Measurements from ENCODE around the gene CABP1. TPM values are rescaled to one million over a fixed set of nuclear protein-coding genes. Genes with fewer than 3 reads are reported as not detected.
"Not testable (repeated sequence)": the region's sequence is repeated elsewhere in the genome, so short reads cannot be mapped to it uniquely, and the experiment has no call there.

Gene CABP1
- total RNA-seq: not detected

DNA sequence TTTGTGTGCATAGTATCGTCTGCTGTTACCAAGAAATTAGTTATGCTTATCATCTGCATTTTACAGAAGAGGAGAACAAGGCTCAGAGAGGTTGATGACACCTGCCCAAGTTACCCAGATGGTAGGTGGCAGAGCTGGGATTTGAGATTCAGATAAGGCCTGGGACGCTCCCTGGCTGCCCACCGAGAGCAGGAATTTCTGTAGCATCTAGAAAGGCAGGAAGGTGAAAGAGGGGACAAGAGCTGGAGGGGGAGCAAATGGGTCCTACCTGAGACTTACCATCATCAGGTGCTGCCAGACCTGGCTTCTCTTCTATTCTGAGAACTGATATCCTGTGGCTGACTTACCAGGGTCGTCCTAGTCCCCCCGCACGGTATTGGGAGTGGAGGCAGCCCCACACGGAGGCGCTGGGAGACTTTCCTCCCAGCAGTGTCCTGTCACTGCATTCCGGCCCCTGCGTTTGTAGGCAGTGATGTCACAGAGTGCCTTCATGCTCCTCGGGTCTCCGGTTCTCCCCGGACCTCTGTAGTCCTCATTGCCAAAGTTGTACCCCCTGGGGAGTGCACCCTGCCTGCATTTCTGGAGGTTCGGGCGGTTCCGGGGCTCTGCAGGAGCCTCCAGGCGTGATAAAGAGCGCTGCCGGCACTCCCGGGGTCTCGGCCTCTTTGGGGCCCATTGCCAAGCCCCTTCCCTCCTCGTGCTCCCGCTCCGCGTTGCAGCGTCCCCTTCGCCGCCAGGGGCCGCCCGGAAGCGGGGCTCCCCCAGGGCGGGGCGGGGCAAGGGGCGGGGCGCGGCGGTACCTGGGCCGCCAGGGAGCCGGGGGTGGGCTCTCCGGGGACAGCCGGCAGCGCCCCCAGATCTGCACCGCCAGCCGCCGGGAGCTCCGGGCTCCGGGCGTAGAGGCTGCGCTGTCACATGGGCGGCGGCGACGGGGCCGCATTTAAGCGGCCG, at the start of gene CABP1:
Gene CABP1, plus strand, starts transcription at position 856 of the 951 bp plus-strand sequence. Its CDS starts 60 bp downstream, at position 916.
- peaks cover 37% of the 10 kb centered on the region for H3K27me3 Mint-ChIP-seq (ENCODE audit: low read depth)
- H3K4me3 Mint-ChIP-seq: peak within 1 kb of the TSS; percentile 63
- intact Hi-C loops (cut with micrococcal nuclease): loop anchor here (5.0 kb wide), 1 partner anchor 212 kb away; no protein-coding TSS in a partner anchor
- peaks cover 7% of the 10 kb centered on the region for H3K4me1 Mint-ChIP-seq (ENCODE audit: low read depth)
- H3K27ac Mint-ChIP-seq: no peak within 1 kb of the TSS
- DNase-seq: peak; percentile 41
- no peaks in the 10 kb centered on the region for H3K9me3 Mint-ChIP-seq
- H3K36me3 Mint-ChIP-seq (ENCODE audit: low read depth): no peaks in the 10 kb centered on the region
- CTCF ChIA-PET: interaction anchor here (0.6 to 2.0 kb wide), 2 partner anchors 9 to 64 kb away, joined by 4 to 11 read pairs; no protein-coding TSS in a partner anchor

DNA sequence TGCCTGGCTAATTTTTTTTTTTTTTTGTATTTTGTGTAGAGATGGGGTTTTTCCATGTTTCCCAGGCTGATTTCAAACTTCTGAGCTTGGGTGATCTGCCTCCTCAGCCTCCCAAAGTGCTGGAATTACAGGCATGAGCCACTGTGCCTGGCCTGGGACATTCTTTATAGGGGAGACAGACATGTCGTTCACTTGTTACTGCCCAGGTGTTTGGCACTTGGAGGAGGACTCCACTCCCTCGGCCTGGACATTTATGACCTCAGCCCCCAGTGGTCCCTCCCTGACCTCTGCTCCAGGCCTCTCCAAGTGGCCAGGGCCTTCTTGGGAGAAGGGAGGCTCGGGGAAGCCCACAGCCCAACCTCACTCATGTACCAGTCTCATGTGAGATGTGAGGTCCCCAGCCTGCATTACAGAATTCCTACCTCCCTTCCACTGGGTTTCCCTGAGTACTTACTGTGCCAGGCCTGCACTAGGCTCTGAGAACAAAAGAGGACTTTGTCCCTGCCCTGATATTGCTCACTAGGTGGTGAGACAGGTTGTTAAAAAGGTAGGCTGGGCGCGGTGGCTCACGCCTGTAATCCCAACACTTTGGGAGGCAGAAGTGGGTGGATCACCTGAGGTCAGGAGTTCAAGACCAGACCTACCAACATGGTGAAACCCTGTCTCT, 49.6 kb upstream of the CABP1 start:
- H3K36me3 Mint-ChIP-seq (ENCODE audit: low read depth): no peaks in the 10 kb centered on the region
- no peak overlapping the region for H3K27ac Mint-ChIP-seq
- no peak overlapping the region for H3K4me3 Mint-ChIP-seq
- no peaks in the 10 kb centered on the region for H3K4me1 Mint-ChIP-seq (ENCODE audit: low read depth)
- intact Hi-C loops (cut with micrococcal nuclease): no loop called here
- DNase-seq: no peak
- CTCF ChIA-PET: interaction anchor here (0.6 to 4.6 kb wide), 3 partner anchors 8 to 352 kb away, joined by 3 to 33 read pairs (median 6); no protein-coding TSS in a partner anchor
- no peaks in the 10 kb centered on the region for H3K9me3 Mint-ChIP-seq
- H3K27me3 Mint-ChIP-seq (ENCODE audit: low read depth): no peaks in the 10 kb centered on the region

DNA sequence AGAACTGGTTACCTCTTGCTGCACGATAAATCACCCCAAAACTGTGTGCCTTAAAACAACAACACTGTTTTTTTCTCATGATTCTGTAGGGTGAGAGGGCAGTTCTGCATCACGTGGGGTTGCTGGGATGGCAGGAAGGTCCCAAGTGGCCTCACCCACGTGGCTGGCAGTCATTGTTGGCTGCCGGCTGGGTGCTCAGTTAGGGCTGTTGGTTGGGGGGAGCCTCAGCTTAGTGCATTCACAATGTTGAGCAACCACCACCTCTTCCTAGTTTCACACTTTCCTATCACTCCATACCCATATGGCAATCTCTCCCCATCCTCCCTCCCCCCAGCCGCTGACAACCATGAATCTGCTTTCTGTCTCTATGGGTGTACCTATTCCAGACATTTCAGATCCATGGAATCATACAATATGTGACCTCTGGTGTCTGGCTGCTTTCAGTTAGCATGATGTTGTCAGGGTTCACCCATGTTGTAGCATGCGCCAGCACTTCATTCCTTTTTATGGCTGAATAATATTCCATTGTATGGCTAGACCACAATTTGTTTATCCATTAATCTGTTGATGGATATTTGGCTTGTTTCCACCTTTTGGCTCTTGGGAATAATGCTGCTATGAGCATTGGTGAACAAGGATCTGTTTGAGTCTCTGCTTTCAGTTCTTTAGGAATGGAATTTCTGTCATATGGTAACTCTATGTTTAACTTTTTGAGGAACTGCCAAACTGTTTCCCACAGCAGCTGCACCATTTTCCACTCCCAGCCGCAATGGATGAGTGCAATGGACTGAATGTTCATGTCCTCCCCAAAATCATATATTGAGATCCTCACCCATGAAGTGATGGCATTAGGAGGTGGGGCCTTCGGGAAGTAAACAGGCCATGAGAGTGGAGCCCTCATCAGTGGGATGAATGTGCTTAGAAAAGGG, 48.0 kb upstream of the CABP1 start:
- Mint-ChIP-seq H3K27ac (no peak overlapping the region), H3K27me3 (ENCODE audit: low read depth) (no peaks in the 10 kb centered on the region), H3K4me1 (ENCODE audit: low read depth) (no peaks in the 10 kb centered on the region), H3K36me3 (ENCODE audit: low read depth) (no peaks in the 10 kb centered on the region), H3K9me3 (no peaks in the 10 kb centered on the region), H3K4me3 (no peak overlapping the region)
- intact Hi-C loops (cut with micrococcal nuclease): no loop called here
- DNase-seq: no peak
- CTCF ChIA-PET: interaction anchor here (1.0 to 4.6 kb wide), 2 partner anchors 10 to 56 kb away, joined by 6 to 33 read pairs; no protein-coding TSS in a partner anchor

DNA sequence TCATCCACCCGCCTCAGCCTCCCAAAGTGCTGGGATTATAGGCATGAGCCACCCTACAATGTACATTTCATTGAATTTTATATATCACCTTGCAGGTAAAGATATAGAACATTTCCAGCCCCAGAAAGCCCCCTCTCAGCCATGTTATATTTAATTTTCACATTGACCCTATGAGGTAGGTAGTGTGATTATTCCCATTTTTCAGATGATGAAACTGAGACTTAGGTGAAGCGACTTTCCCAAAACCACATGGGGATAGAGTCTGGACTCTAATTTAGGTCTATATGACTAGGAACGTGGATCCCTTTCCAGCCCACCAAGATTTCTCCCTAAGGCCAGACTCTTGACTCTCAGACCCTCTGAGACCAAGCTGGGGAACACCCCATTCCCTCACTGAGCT, 43.5 kb upstream of the CABP1 start:
- no peak overlapping the region for H3K4me3 Mint-ChIP-seq
- no peaks in the 10 kb centered on the region for H3K4me1 Mint-ChIP-seq (ENCODE audit: low read depth)
- no peak for DNase-seq
- H3K27me3 Mint-ChIP-seq (ENCODE audit: low read depth): peaks cover 2% of the 10 kb centered on the region
- CTCF ChIA-PET: interaction anchor here (1.4 kb wide), 1 partner anchor 50 kb away, joined by 4 read pairs; no protein-coding TSS in a partner anchor
- no peaks in the 10 kb centered on the region for H3K36me3 Mint-ChIP-seq (ENCODE audit: low read depth)
- no peak overlapping the region for H3K27ac Mint-ChIP-seq
- intact Hi-C loops (cut with micrococcal nuclease): no loop called here
- no peaks in the 10 kb centered on the region for H3K9me3 Mint-ChIP-seq

DNA sequence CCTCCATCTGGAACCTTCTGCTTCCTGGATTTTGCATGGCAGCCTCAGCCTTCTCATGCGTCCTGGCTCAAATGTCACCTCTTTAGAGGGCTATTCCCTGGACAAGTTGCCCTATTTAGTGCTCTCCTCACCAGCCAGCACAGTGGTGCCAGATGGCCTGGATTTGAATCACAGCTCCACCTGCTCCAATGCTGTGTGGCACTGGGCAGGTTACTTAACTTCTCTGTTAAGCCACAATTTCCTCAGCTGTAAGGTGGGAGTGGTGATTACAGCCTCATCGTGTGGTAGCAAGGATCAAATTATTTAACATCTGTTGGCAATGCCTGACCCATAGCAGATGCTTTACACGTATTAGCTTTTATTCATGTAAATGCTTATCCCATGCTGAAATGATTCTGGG, 42.6 kb upstream of the CABP1 start:
- Mint-ChIP-seq H3K4me1 (ENCODE audit: low read depth) (no peaks in the 10 kb centered on the region), H3K4me3 (no peak overlapping the region), H3K27ac (no peak overlapping the region), H3K27me3 (ENCODE audit: low read depth) (peaks cover 2% of the 10 kb centered on the region), H3K9me3 (no peaks in the 10 kb centered on the region), H3K36me3 (ENCODE audit: low read depth) (no peaks in the 10 kb centered on the region)
- intact Hi-C loops (cut with micrococcal nuclease): no loop called here
- CTCF ChIA-PET: interaction anchor here (1.4 kb wide), 1 partner anchor 49 kb away, joined by 4 read pairs; no protein-coding TSS in a partner anchor
- DNase-seq: no peak

DNA sequence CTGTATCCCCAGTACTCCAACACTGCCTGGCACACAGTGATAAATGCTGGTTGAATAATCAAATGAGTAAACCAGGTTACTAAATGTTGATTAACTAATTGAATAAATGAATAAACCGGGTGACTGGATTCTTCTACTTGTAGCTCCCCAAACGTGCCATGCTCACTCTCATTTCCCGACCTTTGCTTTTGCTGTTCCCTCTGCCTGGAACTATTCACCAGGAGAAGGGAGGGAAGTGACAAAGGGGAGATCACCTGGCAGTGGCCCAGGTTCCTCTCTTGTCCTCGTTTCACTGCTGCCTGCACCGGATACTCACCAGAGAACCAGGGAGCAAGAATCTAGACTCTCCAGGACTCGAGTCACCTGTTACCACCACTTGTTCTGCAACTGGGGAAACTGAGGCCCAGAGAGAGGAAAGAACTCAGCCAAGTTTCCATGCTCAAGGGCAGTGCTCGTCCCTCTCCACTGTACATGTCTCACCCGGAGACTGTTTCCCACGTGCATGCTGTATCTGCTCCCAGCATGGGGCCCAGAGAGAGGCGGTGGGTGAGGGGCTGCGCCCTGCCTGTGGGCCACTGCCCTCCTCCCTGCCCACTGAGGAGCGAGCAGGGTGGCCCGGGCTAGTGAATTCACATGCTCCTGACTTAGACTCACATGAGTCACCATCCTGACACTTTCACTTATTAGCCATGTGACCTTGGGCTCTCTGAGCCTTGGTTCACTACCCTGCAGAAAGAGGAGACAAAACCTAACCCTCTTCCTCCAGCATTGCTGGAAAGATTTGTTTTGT, 41.6 kb upstream of the CABP1 start:
- CTCF ChIA-PET: no interaction called here
- H3K9me3 Mint-ChIP-seq: no peaks in the 10 kb centered on the region

DNA sequence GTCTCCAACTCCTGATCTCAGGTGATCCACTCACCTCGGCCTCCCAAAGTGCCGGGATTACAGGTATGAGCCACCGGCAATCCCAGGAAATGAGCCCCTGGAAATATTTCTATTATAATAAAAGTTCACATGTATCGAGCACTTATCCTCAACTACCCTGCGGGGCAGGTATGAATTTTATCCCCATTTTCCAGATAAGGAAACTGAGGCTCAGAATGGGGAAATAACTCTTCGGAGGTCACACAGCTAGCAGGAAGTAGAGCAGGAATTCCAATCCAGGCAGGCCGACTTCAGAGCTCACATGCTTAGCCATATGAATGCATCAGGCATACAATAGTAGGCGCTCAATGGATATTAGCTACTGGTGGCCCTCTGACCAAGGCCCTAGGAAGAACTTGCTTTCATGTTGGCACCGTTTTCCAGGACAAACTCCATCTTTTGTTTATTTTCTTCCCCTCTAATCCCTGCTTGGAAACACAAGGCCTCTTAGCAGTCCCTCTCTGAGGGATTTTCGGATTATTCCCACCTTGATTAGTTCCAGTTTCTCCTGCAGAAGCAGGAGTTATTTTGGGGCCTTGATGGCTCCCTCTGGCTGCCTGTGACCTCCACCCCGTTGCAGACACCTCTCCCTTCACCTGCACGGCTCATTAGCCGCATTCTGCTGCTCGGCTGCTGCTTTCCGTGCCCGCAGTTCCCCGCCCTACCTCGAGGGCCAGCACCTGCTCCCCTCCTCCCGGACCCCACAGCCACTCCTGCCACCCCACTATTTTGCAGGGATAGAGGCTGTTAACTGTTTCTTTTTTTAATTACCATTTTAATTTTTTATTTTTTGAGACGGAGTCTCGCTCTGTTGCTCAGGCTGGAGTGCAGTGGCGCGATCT, 40.5 kb upstream of the CABP1 start:
- H3K4me3 Mint-ChIP-seq: no peak overlapping the region
- no peak for DNase-seq
- H3K27me3 Mint-ChIP-seq (ENCODE audit: low read depth): peaks cover 2% of the 10 kb centered on the region
- H3K4me1 Mint-ChIP-seq (ENCODE audit: low read depth): no peaks in the 10 kb centered on the region
- no peaks in the 10 kb centered on the region for H3K36me3 Mint-ChIP-seq (ENCODE audit: low read depth)
- intact Hi-C loops (cut with micrococcal nuclease): no loop called here
- no peaks in the 10 kb centered on the region for H3K9me3 Mint-ChIP-seq
- H3K27ac Mint-ChIP-seq: no peak overlapping the region
- CTCF ChIA-PET: interaction anchor here (0.6 to 0.9 kb wide), 2 partner anchors 49 kb away, joined by 4 to 5 read pairs; no protein-coding TSS in a partner anchor

More for the DNA sequence above, 41.6 kb upstream of the CABP1 start:
- Mint-ChIP-seq H3K4me3 (no peak overlapping the region), H3K27ac (no peak overlapping the region), H3K36me3 (ENCODE audit: low read depth) (no peaks in the 10 kb centered on the region), H3K27me3 (ENCODE audit: low read depth) (peaks cover 2% of the 10 kb centered on the region), H3K4me1 (ENCODE audit: low read depth) (no peaks in the 10 kb centered on the region)
- intact Hi-C loops (cut with micrococcal nuclease): no loop called here
- DNase-seq: no peak

DNA sequence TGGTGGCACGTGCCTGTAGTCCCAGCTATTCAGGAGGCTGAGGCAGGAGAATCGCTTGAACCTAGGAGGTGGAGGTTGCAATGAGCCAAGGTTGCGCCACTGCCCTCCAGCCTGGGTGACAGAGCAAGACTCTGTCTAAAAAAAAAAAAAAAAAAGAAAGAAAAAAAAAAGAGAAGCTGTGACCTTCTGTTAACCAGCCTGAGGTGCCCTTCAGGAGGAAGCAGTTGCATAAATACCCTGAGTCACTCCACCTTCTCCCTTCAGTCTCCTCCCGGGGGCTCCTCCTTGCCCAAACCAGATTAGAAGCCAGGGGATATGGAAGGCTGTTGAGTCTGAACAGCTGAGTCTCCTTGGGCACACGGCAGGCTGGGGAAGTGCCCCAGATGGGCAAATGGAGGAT, 38.0 kb upstream of the CABP1 start:
- H3K9me3 Mint-ChIP-seq; H3K27ac Mint-ChIP-seq; H3K4me3 Mint-ChIP-seq; H3K36me3 Mint-ChIP-seq (ENCODE audit: low read depth); H3K27me3 Mint-ChIP-seq (ENCODE audit: low read depth); DNase-seq; H3K4me1 Mint-ChIP-seq (ENCODE audit: low read depth); intact Hi-C loops (cut with micrococcal nuclease): not testable (repeated sequence)
- CTCF ChIA-PET: interaction anchor here (0.6 to 1.5 kb wide), 3 partner anchors 20 to 211 kb away, joined by 3 to 7 read pairs (median 4); no protein-coding TSS in a partner anchor

DNA sequence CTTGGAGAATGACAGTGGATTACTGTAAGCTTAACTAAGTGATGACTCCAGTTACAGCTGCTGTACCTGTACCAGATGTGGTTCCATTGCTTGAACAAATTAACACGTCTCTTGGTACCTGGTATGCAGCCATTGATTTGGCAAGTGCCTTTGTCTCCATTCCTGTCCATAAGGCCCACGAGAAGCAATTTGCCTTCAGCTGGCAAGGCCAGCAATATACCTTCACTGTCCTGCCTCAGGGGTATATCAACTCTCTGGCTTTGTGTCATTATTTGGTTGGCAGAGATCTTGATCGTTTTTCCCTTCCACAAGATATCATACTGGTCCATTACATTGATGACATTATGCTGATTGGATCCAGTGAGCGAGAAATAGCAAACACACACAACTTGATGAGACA, 29.9 kb upstream of the CABP1 start:
- intact Hi-C loops (cut with micrococcal nuclease): no loop called here
- no peak for DNase-seq
- H3K27me3 Mint-ChIP-seq (ENCODE audit: low read depth): no peaks in the 10 kb centered on the region
- no peaks in the 10 kb centered on the region for H3K36me3 Mint-ChIP-seq (ENCODE audit: low read depth)
- CTCF ChIA-PET: no interaction called here
- no peak overlapping the region for H3K4me3 Mint-ChIP-seq
- H3K27ac Mint-ChIP-seq: no peak overlapping the region
- H3K4me1 Mint-ChIP-seq (ENCODE audit: low read depth): peaks cover 13% of the 10 kb centered on the region
- H3K9me3 Mint-ChIP-seq: no peaks in the 10 kb centered on the region

DNA sequence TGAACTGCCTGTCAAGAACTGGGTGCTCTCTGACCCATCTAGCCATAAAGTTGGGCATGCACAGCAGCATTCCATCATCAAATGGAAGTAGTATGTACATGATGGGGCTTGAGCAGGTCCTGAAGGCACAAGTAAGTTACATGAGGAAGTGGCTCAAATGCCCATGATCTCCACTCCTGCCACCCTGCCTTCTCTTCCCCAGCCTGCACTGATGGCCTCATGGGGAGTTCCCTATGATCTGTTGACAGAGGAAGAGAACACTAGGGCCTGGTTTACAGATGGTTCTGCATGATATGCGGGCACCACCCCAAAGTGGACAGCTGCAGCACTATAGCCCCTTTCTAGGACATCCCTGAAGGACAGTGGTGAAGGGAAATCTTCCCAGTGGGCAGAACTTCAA, 28.9 kb upstream of the CABP1 start:
- H3K36me3 Mint-ChIP-seq (ENCODE audit: low read depth); H3K4me3 Mint-ChIP-seq; H3K27me3 Mint-ChIP-seq (ENCODE audit: low read depth); H3K9me3 Mint-ChIP-seq; DNase-seq; H3K27ac Mint-ChIP-seq; intact Hi-C loops (cut with micrococcal nuclease): not testable (repeated sequence)
- CTCF ChIA-PET: interaction anchor here (0.6 kb wide), 1 partner anchor 181 kb away, joined by 5 read pairs; no protein-coding TSS in a partner anchor
- H3K4me1 Mint-ChIP-seq (ENCODE audit: low read depth): peaks cover 13% of the 10 kb centered on the region
